Measurements from ENCODE around the gene CDCP1.

Gene CDCP1

GRCh38 chr3:45173776-45174175 is 27.6 kb upstream of the CDCP1 start:
- no peak overlapping the region for H3K4me3 ChIP-seq (ENCODE audit: low read depth, low read length)
- no peak for DNase-seq (ENCODE audit: low read depth)

GRCh38 chr3:45171283-45171682 is 25.1 kb upstream of the CDCP1 start:
- no peak overlapping the region for H3K4me3 ChIP-seq (ENCODE audit: low read depth, low read length)
- no peak for DNase-seq (ENCODE audit: low read depth)
- TF ChIP-seq CTCF (IDR thresholded peaks at IDR 0.05; ENCODE audit: insufficient read depth, low read depth, low read length, missing control alignments) = no peak

More at GRCh38 chr3:45173776-45174175, 27.6 kb upstream of the CDCP1 start:
- no peak for TF ChIP-seq CTCF (IDR thresholded peaks at IDR 0.05; ENCODE audit: insufficient read depth, low read depth, low read length, missing control alignments)

GRCh38 chr3:45170096-45170495 is 23.9 kb upstream of the CDCP1 start:
- H3K4me3 ChIP-seq (ENCODE audit: low read depth, low read length) = no peak overlapping the region
- DNase-seq (ENCODE audit: low read depth) = no peak
- no peak for TF ChIP-seq CTCF (IDR thresholded peaks at IDR 0.05; ENCODE audit: insufficient read depth, low read depth, low read length, missing control alignments)

- no peak overlapping the region for H3K4me3 ChIP-seq (ENCODE audit: low read depth, low read length)
- DNase-seq (ENCODE audit: low read depth) = no peak
- no peak for TF ChIP-seq CTCF (IDR thresholded peaks at IDR 0.05; ENCODE audit: insufficient read depth, low read depth, low read length, missing control alignments)
Observed at GRCh38 chr3:45169125-45169904, 23.1 kb upstream of the CDCP1 start.

- TF ChIP-seq CTCF (IDR thresholded peaks at IDR 0.05; ENCODE audit: insufficient read depth, low read depth, low read length, missing control alignments) = no peak
- no peak for DNase-seq (ENCODE audit: low read depth)
- H3K4me3 ChIP-seq (ENCODE audit: low read depth, low read length) = no peak overlapping the region
Observed at GRCh38 chr3:45168451-45168850, 22.3 kb upstream of the CDCP1 start.

DNA sequence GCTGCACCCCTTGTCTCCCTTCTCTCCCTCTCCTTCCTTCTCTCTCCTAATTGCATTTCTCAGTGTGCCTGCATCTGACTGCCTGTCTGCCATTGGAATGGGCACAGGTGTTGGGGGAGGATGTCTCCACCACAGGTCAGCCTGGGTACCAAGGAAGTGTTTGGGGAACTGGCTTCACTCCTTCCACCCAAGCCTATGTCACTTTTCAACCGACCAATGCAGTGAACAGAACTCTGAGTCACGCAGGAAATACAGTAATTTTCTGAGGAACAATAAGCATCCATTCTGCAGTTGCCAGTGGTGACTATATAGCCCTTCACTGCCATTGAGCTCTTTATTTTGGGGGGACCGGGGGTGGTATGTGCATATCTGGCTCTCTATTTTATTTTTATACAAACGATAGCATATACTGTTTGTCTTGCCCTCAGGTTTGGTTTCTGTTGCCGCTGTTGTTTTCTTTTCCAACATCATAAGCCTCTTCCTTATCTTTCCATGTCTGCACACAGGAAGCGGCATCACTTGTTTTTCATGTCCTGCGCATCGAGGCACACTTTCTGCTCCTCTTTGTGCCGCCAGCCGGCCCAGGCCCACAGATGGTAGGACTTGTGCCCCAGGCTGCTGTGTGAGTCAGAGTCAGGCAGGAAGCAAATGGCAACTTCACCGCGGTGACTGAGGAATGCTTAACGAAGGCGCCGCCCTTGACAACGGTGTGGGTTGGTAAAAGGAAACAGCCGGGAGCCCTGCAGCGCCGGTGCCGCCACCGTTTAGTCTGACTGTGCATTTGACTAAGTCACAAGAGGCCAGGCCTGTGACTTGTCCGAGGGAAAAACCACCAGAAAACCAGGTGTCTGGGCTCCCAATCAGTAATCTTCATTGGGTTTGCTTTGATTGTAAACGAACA is 21.1 kb upstream of the CDCP1 start:
- peak; percentile 63 for DNase-seq (ENCODE audit: low read depth)
- no peak overlapping the region for H3K4me3 ChIP-seq (ENCODE audit: low read depth, low read length)
- TF ChIP-seq CTCF (IDR thresholded peaks at IDR 0.05; ENCODE audit: insufficient read depth, low read depth, low read length, missing control alignments) = no peak
